ENCODE data around the gene SNED1.

Gene SNED1

GRCh38 chr2:240992572-240993291 is 5.7 kb upstream of the SNED1 start:
- DNase-seq (ENCODE audit: low read depth in 3 of 3) = no peak

DNA sequence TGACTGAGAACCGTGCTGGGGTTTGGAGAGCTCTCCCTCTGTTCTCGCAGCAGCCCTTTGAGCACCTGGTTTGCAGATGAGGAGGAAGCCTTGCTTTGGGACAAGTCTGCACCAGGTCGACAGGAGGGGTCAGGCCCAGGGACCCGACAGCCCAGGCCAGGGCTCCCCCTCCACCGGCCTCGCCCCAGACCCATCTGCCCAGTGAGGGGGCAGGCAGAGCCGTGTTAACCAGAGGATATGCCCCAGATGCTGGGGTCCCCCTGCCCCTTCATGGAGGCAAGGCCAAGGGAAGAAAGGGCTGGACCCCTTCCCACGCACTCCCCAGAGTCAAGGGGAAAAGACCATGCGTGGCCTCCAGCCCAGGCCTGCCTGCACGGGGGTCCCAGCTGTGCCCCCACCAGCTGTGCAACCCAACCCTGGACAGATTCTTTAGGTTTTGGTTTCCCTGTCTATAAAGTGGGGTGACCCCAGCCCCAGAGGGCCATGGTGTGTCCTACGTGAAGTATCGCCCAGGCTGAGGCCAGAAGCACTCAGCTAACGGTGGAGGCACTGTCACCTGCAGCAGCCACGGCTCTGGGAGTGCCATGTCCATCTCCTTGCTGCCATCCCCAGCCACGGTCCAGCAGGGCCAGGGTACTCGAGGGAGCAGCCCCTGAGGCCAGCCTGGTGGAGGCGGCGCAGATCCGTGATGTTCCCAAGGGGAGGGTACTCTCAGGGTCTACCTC is 4.8 kb upstream of the SNED1 start:
- DNase-seq (ENCODE audit: low read depth in 3 of 3) = no peak

- no peak for DNase-seq (ENCODE audit: low read depth in 3 of 3)
These were observed 4.1 kb upstream of the SNED1 start for GRCh38 chr2:240994171-240994896.

GRCh38 chr2:240995041-240996021 is 3.1 kb upstream of the SNED1 start:
- DNase-seq (ENCODE audit: low read depth in 3 of 3) = no peak

DNA sequence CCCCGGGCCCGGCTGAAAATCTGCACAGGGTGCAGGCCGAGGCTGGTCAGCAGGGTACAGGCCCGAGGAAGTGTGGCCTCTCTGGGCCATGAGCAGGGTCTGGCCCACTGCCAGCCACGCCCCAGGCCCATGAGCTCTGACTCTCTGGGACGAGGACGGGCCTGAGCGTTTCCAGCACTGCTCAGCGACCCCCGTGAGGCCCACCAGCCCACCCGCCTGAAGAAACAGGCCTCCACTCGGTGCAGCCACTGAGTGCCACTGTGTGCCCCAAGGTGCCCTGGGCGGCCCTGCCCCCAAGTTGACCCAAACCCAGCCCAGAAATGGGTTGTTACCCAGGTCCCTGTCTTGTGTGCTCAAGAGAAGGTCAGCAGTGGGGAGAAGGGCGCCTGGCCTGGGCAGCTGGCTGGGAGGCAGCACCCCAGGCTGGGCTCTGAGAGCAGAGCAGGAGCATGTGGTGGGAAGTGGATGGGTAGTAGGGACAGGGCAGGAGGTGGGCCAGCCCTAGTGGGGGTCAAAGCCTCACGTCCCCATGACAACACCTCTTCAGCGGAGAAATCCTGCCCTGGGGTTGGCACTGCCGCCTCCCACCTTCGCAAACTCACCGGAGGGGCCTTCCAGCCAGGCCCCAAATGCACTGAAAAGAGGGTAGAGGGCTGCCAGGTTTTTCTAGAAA is 2.1 kb upstream of the SNED1 start:
- no peak for DNase-seq (ENCODE audit: low read depth in 3 of 3)

DNA sequence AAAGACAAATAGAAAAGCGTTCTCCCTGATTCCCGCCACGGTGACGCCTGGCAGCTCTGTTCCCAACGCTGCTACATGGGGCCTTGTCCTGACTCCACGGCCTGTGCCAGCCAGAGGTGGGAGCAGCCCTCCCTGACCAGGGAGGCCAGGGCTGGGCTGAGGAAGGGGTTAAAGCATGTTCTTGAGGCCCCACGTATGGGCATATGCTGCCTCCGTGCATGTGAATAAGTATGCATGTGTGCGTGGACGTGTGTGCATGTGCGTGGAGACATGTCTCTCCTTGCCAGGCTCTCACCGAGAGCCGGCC is 1.6 kb upstream of the SNED1 start:
- no peak for DNase-seq (ENCODE audit: low read depth in 3 of 3)

DNA sequence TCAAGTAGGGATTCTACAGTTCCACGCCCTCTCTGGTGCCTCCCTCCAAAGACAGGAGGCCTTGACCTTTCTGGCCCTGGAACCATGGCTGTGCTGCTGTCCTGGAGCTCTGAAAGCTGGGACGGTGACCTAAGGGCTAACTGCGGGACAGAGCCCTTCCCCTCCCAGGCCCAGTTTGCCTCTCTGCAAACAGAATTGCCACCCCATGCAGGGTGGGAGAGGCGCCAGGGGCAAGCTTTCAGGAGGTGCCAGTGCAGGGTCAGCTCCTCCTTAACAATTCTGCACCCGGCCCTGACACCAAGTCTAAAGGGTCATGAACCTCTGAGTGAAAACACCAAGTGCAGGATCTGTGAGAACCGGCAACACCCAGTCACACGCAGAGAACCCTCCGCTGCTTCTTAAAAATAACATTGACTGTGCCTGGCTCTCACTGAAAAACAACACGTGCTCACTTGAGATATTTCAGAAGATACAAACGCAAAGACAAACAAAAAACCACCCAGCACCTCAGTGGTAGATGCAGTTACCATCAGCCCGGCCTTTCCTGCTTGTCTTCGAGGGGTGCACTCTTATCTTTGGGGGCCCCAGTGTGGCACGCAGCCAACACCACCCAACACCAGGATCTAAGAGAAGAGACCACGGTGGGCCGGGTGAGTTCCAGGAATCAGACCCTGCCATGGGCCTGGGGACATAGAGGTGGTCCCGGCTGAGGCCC is 1.1 kb upstream of the SNED1 start:
- no peak for DNase-seq (ENCODE audit: low read depth in 3 of 3)

- no peak for DNase-seq (ENCODE audit: low read depth in 3 of 3)
These were observed 232 bp downstream of the SNED1 start for GRCh38 chr2:240998706-240998994.

DNA sequence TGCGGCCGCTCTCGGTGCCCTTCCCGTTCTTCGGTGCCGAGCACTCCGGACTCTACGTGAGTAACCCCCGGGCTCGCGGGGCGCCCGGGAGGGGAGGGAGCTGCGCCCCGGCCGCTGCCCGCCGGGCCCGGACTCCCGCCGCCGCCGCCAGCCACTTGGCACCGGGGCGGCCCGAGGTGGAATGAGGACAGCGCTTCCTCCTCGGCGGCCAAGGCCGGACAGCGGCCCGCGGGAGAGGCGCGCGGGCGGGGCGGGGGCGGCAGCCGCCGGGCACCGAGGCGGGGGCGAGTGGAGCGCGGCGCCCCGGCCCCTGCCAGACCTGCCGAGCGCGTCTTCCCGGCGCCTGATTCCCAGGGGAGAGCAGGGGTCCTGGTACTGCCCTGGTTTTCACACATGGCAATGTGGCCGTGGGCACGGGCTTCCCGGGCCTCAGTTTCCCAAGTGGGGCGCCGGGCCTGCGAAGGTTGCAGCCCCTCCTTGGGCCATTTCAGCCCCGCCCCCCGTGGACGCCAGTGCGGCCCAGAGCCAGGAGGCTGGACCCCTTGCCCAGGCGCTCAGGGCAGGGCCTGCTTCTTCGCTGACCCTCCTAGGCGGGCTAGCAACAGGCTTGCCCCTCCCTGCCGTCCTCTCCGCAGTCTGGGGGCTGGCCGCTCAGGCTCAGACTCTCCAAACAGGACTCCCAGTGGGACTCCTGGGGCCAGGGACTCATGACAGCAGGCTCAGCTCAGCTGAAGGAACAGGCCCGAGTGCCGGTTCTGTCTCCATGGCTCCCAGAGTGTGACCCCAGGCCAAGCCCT is 775 bp downstream of the SNED1 start:
- no peak for DNase-seq (ENCODE audit: low read depth in 3 of 3)

DNA sequence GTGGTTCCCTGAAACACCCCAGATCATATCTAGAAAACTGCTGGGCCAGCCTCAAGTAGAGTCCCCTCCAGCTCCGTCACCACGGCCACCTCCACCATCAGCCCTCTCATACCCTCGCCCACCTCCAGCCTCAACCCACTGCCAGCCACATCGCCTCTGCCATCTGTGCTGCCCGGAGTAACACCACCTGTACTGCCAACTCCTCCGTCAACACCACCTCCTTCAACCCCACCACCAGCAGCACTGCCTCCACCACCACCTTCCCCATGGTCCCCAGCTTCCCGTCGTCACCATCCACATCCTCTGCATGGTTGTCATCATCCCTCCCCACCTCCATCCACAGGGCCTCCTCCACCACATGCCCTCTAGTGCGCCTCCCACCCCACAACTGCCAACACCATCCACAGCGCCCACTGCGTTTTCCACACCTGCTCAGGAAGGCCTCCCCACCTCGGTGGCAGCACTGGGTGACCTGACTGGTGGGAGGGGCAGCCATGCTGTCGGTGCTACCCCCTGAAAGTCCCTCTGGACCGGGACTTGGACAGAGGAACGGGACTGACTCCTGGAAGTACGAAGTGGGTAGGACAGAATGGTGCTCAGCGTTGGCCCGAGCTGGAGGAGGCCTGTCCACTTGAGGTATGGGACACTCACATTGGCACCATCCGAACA is 1.6 kb downstream of the SNED1 start:
- no peak for DNase-seq (ENCODE audit: low read depth in 3 of 3)

GRCh38 chr2:241000831-241001321 is 2.5 kb downstream of the SNED1 start:
- DNase-seq (ENCODE audit: low read depth in 3 of 3) = no peak

- no peak for DNase-seq (ENCODE audit: low read depth in 3 of 3)
These were observed 3.2 kb downstream of the SNED1 start for GRCh38 chr2:241001413-241002274.

- DNase-seq (ENCODE audit: low read depth in 3 of 3) = no peak
These were observed 4.0 kb downstream of the SNED1 start for GRCh38 chr2:241002275-241003046.

- no peak for DNase-seq (ENCODE audit: low read depth in 3 of 3)
These were observed 4.6 kb downstream of the SNED1 start for GRCh38 chr2:241003047-241003360.

GRCh38 chr2:241003369-241003768 is 5.0 kb downstream of the SNED1 start:
- DNase-seq (ENCODE audit: low read depth in 3 of 3) = no peak

GRCh38 chr2:241003830-241004564 is 5.6 kb downstream of the SNED1 start:
- DNase-seq (ENCODE audit: low read depth in 3 of 3) = no peak

DNA sequence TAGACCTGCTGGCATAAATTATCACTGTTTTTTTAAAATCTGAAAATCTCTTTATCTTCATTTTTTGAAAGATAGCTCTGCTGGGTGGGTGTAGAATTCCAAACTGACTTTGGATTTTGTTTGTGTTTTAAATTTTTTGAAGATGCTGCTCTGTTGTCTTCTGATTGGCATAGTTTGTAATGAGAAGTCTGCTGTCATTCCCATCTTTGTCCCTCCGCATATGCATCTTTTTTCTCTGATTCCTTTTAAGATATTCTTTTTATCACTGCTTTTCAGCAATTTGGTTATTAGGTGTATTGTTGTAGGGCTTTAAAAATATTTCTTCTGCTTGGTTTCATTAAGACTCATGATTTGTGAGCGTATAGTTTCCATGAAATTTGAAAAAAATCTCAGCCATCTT is 7.2 kb downstream of the SNED1 start:
- DNase-seq (ENCODE audit: low read depth in 3 of 3) = no peak

Data from stimulated activated CD4-positive, alpha-beta T cell treated with anti-CD3 and anti-CD28 coated beads, TNF-alpha, amount 100 ng/mL, for 4 hours (primary cell).